ENCODE measurements around the gene PDHX. TPM values are rescaled to one million over a fixed set of nuclear protein-coding genes. Genes with fewer than 3 reads are reported as not detected.
"Not testable (repeated sequence)": the region's sequence is repeated elsewhere in the genome, so short reads cannot be mapped to it uniquely, and the experiment has no call there.

The PDHX gene
- total RNA-seq, 1 donor from 2014 or later, result 46.1 TPM

DNA sequence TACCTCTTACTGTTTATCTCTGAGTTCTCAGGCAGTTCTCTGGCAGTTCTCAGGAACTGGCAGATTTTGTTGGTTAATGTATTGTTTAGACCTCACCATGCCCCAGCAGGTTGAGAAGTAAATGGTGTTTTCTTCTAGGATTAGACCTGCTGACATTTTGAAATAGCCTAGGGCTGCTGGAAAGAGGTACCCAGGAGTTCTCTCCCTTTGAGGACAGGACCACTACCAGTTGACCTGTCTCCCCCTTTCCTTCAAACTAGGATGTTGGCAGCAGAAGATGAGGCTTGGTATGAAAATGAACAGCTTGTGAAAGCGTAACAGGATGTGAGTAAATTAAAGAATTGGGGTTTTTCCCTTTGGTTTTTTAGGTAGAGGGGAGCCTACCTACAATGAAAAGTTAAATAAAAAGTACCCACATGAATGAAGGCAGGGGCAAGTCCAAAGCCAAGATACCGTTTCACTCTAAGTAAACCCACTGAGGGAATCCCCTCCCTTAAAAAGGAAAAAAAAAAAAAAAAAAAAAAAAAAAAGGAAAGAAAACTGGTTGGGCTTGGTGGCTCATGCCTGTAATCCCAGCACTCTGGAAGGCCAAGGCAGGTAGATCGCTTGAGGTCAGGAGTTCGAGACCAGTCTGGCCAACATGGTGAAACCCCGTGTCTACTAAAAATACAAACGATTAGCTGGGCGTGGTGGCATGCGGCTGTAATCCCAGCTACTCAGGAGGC is 96.2 kb downstream of the PDHX start:
- FAIRE-seq (no peak), DNase-seq (ENCODE audit: low spot score in 2 of 2) (no peak)

- FAIRE-seq (no peak), DNase-seq (ENCODE audit: low spot score in 2 of 2) (no peak)
These were observed 97.3 kb downstream of the PDHX start for GRCh38 chr11:35013514-35014233.

DNA sequence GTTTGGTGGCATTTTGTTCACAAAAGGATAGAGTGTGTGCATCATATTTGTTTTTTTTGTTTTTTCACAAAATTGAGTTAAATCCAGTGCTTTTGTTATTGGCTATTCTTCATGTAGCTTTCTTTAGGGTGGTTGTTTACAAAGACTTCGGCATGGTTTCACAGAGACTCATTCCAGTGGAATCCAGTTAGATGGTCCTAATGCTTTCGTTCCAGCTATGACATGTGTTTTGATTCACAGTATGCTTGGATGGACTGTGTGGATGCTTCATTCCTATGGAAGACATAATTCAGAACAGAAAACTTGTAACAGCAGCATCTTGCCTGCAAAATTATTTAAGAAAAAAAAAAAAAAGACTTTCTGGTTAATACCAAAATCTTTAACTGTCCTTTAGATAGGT is 97.9 kb downstream of the PDHX start:
- no peak for FAIRE-seq
- DNase-seq (ENCODE audit: low spot score in 2 of 2), result no peak

DNA sequence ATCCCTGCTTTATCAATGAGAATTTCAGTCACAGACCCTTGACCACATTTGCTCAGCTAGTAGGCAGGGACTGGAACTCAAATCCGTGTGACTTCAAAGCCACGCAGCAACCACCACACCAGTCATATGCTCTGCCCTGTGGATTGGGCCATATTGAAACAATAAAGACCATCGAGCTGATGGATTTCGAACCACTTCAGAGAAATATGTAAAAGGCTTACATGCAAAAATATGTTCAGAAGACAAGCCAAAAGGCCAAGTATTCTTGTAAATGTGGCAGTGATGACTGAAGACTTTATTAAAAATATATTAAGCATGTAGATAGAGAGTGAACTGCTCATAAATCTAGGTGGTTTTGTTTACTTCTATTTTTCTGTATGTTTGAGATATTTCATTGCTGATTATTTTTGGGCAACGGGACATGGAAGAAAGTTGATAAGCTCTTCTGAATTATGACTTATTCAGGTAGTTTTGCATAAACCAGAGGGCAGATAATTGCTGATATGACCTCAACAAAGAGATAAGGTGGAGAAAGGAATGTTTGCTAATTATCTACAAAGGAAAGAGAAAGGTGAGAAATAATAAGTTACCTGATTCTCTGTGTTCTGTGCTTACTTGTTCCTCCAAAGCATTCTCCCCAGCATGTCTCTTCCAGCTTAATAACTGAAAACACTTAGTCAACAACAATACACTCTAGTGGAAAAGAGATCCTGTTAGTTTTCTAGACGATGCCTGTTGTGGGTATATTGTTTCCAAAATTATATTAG is 99.4 kb downstream of the PDHX start:
- FAIRE-seq (no peak), DNase-seq (ENCODE audit: low spot score in 2 of 2) (no peak)

- no peak for FAIRE-seq
- DNase-seq (ENCODE audit: low spot score in 2 of 2), result no peak
These were observed 100.5 kb downstream of the PDHX start for GRCh38 chr11:35016916-35017315.

GRCh38 chr11:35017528-35018342 is 101.3 kb downstream of the PDHX start:
- FAIRE-seq (no peak), DNase-seq (ENCODE audit: low spot score in 2 of 2) (no peak)

GRCh38 chr11:35021589-35021988 is 105.2 kb downstream of the PDHX start:
- no peak for FAIRE-seq
- DNase-seq (ENCODE audit: low spot score in 2 of 2), result no peak

DNA sequence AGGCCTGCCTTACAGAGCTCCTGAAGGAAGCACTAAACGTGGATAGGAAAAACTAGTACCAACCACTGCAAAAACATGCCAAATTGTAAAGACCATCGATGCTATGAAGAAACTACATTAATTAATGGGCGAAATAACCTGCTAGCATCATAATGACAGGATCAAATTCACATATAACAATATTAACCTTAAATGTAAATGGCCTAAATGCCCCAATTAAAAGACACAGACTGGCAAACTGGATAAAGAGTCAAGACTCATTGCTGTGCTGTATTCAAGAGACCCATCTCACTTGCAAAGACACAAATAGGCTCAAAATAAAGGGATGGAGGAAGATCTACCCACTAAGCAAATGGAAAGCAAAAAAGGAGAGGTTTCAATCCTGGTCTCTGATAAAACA is 107.5 kb downstream of the PDHX start:
- not testable (repeated sequence) for DNase-seq (ENCODE audit: low spot score in 2 of 2); FAIRE-seq

DNA sequence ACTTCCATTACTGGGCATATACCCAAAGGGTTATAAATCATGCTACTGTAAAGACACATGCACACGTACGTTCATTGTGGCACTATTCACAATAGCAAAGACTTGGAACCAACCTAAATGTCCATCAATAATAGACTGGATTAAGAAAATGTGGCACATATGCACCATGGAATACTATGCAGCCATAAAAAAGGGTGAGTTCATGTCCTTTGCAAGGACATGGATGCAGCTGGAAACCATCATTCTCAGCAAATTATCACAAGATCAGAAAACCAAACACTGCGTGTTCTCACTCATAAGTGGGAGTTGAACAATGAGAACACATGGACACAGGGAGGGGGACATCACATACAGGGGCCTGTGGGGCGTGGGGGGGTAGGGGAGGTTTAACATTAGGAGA is 111.6 kb downstream of the PDHX start:
- not testable (repeated sequence) for FAIRE-seq; DNase-seq (ENCODE audit: low spot score in 2 of 2)

DNA sequence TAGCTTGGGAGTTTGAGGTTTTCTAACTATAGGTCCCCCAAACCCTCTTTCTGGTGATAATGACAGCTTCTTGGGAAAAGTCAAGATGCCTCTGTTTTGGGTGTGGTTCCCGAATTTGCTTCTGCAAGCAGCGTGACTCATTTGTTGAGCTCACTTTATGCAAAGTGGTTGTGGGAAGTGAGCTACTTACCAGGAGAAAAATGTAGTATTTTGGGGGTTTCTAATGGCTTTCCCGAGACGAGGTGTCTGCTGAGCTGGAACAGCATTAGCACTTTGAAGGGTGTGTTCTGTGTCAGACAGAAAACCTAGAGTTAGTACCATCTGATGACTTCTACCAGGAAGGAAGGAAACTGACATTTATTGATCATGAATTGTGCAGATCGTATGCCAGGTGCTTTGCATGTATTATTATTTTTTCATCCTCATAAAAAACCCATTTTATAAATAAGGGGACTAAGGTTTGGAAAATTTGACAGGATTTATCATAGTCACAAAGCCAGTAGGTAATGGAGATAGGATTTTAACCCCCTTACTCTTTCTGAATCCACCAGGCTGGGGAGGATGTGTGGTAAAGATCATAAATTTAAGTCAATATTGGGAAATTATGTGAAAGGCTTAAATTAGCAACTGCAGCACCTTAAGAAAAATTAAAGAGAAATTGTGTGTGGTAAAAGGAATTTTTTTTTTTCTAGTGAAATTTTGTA is 113.7 kb downstream of the PDHX start:
- no peak for FAIRE-seq
- DNase-seq (ENCODE audit: low spot score in 2 of 2), result no peak

DNA sequence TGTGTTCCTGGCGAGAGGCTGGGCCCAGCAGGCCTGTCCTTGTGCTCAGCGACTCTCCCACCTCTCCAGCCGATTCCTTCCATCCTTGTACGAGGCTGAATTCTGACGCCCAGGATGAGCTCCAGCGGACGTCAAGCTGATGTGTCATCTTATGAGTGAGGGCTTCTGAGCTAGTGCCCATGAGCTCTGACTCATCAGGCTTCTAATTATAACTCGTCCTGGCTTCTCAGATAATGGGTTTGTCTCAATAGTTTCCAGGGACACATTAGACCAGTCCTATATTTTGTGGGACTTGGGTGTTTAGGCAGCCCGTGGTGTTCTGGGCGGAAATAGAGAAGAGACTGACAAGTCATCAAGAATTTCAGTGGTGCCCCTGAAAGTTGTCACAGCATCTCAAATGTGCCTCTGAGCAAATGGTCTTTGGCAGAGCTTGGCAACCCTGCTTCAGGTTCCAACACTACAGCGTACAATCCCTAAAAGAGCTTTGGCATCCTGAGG is 114.3 kb downstream of the PDHX start:
- DNase-seq (ENCODE audit: low spot score in 2 of 2) (no peak), FAIRE-seq (no peak)

DNA sequence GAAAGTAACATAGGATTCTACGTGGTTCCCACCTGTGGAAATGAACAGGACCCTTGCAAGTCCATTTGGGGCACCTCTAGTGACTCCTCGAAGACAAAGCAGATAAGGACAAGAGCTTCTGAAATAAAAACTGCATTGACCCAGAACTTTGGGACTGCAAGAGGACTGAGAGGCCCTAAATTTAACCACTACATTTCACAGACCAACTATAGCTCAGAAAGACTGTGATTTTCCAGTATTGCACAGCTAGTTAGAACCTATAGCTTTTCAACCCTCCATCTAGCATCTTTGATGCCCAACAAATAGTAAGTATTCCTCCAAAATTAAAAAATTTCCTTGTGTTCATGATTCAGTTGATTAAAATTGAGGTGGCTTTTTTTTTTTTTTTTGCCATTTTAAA is 114.9 kb downstream of the PDHX start:
- FAIRE-seq (no peak), DNase-seq (ENCODE audit: low spot score in 2 of 2) (no peak)

- DNase-seq (ENCODE audit: low spot score in 2 of 2) (no peak), FAIRE-seq (no peak)
These were observed 115.4 kb downstream of the PDHX start for GRCh38 chr11:35031867-35032266.

- no peak for DNase-seq (ENCODE audit: low spot score in 2 of 2)
- FAIRE-seq, result no peak
These were observed 116.6 kb downstream of the PDHX start for GRCh38 chr11:35033011-35033410.

DNA sequence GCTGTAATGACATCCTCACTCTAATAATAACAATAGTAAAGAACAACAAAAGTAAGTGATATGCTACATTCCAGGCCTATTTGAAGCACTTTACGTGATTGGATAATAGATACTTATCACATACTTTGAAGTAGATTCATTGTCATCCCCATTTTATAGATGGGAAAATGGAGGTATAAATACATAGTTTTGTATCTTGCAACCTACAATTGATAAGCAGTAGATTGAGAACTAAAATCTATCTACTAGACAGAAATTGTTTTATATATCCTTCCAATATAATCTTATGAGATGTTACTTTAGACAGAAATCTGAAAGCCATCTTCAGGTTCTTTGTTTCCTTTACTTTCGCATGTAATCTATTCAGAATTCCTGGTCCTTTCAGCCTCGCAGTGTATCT is 118.0 kb downstream of the PDHX start:
- FAIRE-seq, result no peak
- DNase-seq (ENCODE audit: low spot score in 2 of 2), result no peak

DNA sequence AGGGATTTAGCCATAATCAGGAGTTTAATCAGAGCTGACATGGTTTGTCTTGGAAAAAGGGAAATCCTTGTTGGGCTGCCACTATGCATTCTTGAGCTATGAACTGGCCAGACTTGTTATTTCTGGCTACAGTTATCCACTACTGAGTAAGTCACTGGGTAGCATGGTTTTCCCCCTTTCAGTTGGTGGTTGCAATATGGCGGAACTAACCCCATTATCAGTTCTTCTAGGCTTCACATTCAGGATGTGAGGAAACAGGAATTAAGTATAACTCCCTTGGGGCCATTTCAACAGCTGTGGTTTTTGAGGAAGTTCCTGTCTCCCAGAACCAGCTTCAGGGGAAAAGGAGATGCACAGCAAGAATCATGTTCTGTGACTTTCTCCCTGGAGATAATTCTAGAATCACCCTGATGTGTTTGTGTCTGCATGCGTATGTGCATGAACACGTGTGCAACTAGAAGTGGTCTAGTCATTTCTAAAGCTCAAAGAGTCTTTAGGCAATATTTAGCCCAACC is 119.5 kb downstream of the PDHX start:
- FAIRE-seq (no peak), DNase-seq (ENCODE audit: low spot score in 2 of 2) (no peak)

DNA sequence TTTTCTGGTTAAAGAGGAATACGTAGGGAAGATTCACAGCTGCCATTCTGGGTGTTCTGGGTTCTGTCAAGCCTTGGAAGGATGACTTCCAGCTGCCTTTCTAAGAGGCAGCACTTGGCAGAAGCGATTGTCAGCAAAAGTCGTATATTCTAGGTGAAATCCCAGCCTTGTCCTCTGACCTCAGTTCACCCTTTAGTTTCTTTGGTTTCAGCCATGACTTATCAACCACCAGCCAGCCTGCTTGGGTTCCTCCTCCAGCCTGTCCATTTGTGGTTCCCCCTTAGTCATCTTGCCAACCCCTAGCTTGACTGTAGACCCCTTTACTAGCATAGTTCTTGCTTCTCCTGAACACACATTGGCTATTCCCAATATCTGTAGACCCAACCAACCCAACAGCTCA is 120.2 kb downstream of the PDHX start:
- no peak for DNase-seq (ENCODE audit: low spot score in 2 of 2)
- no peak for FAIRE-seq

- FAIRE-seq (no peak), DNase-seq (ENCODE audit: low spot score in 2 of 2) (no peak)
These were observed 122.0 kb downstream of the PDHX start for GRCh38 chr11:35038211-35038928.

GRCh38 chr11:35039076-35039475 is 122.7 kb downstream of the PDHX start:
- DNase-seq (ENCODE audit: low spot score in 2 of 2) (no peak), FAIRE-seq (no peak)
